Stimulated activated naive CD8-positive, alpha-beta T cell treated with anti-CD3 and anti-CD28 coated beads, Interleukin-15, Interleukin-2, amounts not matched to agents 100 ng/mL and 50 ng/mL, for 24 hours (primary cell): ENCODE data around the gene ZNF516.

ENCODE experiments used
- H3K27ac Mint-ChIP-seq: one replicate; pipeline ENCODE4 v1.8.0; 2021; ENCODE audit warnings: mild to moderate bottlenecking, mixed read lengths
- H3K27me3 Mint-ChIP-seq: one replicate; pipeline ENCODE4 v1.8.0; 2021; ENCODE audit warnings: mixed read lengths
- H3K36me3 Mint-ChIP-seq: one replicate; pipeline ENCODE4 v1.8.0; 2021; ENCODE audit warnings: low read depth, mixed read lengths
- H3K4me1 Mint-ChIP-seq: one replicate; pipeline ENCODE4 v1.8.0; 2021; ENCODE audit warnings: low read depth, mixed read lengths
- H3K4me3 Mint-ChIP-seq: one replicate; pipeline ENCODE4 v1.8.0; 2021; ENCODE audit warnings: mild to moderate bottlenecking, mixed read lengths
- H3K9me3 Mint-ChIP-seq: one replicate; pipeline ENCODE4 v1.8.0; 2021; ENCODE audit warnings: mixed read lengths

The ZNF516 gene

DNA sequence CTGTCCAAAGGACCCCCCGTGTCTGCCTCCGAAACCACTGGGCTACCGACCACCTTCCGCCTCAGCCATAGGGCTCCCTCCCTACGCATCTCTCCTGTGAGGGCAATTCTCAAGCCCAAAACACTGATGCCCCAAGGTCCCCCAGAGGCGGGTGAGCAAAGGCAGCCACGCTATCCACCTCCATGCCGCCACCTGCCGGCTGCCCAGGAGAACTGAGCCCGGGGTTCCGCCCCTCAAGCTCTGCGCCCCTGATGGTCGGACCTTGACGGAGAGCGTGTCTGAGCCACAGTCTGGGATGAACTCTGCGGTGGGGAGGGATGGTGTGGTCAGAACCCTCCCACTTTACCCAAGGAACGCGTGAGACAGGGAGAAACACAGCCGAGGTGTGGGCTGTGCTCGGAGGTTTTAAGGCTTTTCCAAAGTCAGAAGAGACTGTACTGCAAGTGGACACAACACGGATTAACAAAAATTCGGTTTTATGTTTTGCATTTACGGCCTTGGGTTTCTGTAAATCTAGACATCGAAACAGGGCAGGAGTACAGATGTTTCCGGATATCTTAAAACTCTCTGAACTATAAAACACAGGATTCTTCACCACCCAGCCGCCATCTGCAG, 114.1 kb downstream of the ZNF516 start:
- Mint-ChIP-seq H3K9me3 (no peaks in the 10 kb centered on the region), H3K4me1 (peaks cover 26% of the 10 kb centered on the region), H3K4me3 (no peak overlapping the region), H3K27me3 (no peaks in the 10 kb centered on the region), H3K27ac (no peak overlapping the region), H3K36me3 (peaks cover 18% of the 10 kb centered on the region)

GRCh38 chr18:76380127-76380729, 114.8 kb downstream of the ZNF516 start:
- Mint-ChIP-seq H3K27me3 (no peaks in the 10 kb centered on the region), H3K36me3 (peaks cover 19% of the 10 kb centered on the region), H3K9me3 (peaks cover 1% of the 10 kb centered on the region), H3K27ac (no peak overlapping the region), H3K4me1 (peaks cover 31% of the 10 kb centered on the region), H3K4me3 (no peak overlapping the region)

- peaks cover 27% of the 10 kb centered on the region for H3K36me3 Mint-ChIP-seq
- peaks cover 7% of the 10 kb centered on the region for H3K9me3 Mint-ChIP-seq
- peaks cover 38% of the 10 kb centered on the region for H3K4me1 Mint-ChIP-seq
- H3K27ac Mint-ChIP-seq, result no peak overlapping the region
- no peak overlapping the region for H3K4me3 Mint-ChIP-seq
- H3K27me3 Mint-ChIP-seq, result no peaks in the 10 kb centered on the region
Observed at GRCh38 chr18:76379226-76380126, 115.6 kb downstream of the ZNF516 start.

DNA sequence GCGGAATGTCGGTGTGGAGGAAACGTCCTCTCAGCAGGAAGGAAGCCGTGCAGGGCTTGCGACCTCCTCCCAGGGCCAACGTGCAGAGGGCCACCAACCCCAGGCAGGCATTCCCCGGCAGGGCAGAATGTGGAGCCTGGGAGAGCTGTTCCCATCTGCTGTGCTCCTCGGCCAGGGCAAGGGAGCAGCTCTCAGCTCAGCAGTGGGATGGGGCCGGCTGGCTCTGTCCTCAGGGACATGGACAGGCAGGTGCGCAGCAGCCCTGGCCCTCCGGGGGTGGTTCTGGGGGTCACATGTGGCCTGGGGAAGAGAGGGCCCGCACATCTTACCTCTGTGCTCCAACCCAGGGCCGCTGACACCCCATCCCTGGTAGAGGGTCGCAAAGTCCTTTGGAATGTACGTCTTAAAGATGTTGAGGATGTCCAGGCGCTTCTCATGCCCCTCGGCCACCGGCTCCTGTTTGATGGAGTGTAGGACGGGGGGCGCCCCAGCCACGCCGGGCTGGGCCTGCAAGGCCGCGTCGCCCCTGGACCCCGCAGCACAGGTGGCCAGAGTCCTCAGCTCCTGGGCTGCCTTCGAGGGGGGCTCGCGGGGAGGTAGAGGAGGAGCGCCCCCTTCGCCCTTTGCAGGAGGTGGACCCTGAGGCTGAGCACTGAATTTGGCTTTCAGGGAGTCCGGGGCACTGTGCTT, 116.4 kb downstream of the ZNF516 start:
- Mint-ChIP-seq H3K27me3 (no peaks in the 10 kb centered on the region), H3K4me1 (peaks cover 43% of the 10 kb centered on the region), H3K4me3 (no peak overlapping the region), H3K27ac (no peak overlapping the region), H3K36me3 (peaks cover 27% of the 10 kb centered on the region), H3K9me3 (peaks cover 7% of the 10 kb centered on the region)

- Mint-ChIP-seq H3K4me3 (no peak overlapping the region), H3K27me3 (no peaks in the 10 kb centered on the region), H3K27ac (peak overlapping the region; percentile 94), H3K4me1 (peaks cover 55% of the 10 kb centered on the region), H3K36me3 (peaks cover 27% of the 10 kb centered on the region), H3K9me3 (peaks cover 7% of the 10 kb centered on the region)
Observed at GRCh38 chr18:76377359-76377756, 117.7 kb downstream of the ZNF516 start.

GRCh38 chr18:76376668-76377358, 118.2 kb downstream of the ZNF516 start:
- peak overlapping the region; percentile 94 for H3K27ac Mint-ChIP-seq

GRCh38 chr18:76376225-76376624, 118.8 kb downstream of the ZNF516 start:
- peaks cover 7% of the 10 kb centered on the region for H3K9me3 Mint-ChIP-seq
- H3K27me3 Mint-ChIP-seq, result no peaks in the 10 kb centered on the region
- peak overlapping the region; percentile 94 for H3K27ac Mint-ChIP-seq
- H3K36me3 Mint-ChIP-seq, result peaks cover 27% of the 10 kb centered on the region
- H3K4me1 Mint-ChIP-seq, result peaks cover 61% of the 10 kb centered on the region
- peak overlapping the region; percentile 32 for H3K4me3 Mint-ChIP-seq

More at GRCh38 chr18:76376668-76377358, 118.2 kb downstream of the ZNF516 start:
- Mint-ChIP-seq H3K4me1 (peaks cover 56% of the 10 kb centered on the region), H3K4me3 (peak overlapping the region; percentile 32), H3K36me3 (peaks cover 27% of the 10 kb centered on the region), H3K9me3 (peaks cover 7% of the 10 kb centered on the region), H3K27me3 (no peaks in the 10 kb centered on the region)

- peaks cover 7% of the 10 kb centered on the region for H3K9me3 Mint-ChIP-seq
- peaks cover 22% of the 10 kb centered on the region for H3K36me3 Mint-ChIP-seq
- H3K4me1 Mint-ChIP-seq, result peaks cover 61% of the 10 kb centered on the region
- peak overlapping the region; percentile 94 for H3K27ac Mint-ChIP-seq
- H3K4me3 Mint-ChIP-seq, result peak overlapping the region; percentile 60
- H3K27me3 Mint-ChIP-seq, result no peaks in the 10 kb centered on the region
Observed at GRCh38 chr18:76374330-76375281, 120.4 kb downstream of the ZNF516 start.

DNA sequence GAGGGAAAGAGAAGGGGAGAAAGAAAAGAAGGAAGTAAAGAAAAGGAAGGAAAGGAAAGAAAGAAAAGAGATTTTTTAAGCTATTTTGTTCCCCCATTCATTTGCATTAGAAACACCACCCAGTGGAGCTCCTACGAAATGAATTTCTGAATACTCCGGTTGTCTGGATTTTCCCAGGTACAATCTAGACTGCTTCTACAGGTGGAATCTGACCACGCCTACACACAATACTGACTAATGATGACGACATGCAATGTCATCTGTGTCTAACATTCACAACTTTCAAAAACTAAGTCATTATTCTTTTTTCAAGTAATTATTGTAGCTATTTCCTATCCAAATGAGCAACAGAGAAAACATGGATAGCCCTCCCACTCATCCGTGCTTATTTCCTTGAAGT, 121.7 kb downstream of the ZNF516 start:
- H3K4me3 Mint-ChIP-seq, result no peak overlapping the region
- peak overlapping the region; percentile 94 for H3K27ac Mint-ChIP-seq
- no peaks in the 10 kb centered on the region for H3K27me3 Mint-ChIP-seq
- H3K36me3 Mint-ChIP-seq, result peaks cover 28% of the 10 kb centered on the region
- peaks cover 62% of the 10 kb centered on the region for H3K4me1 Mint-ChIP-seq
- H3K9me3 Mint-ChIP-seq, result peaks cover 7% of the 10 kb centered on the region

GRCh38 chr18:76371301-76372203, 123.5 kb downstream of the ZNF516 start:
- peaks cover 51% of the 10 kb centered on the region for H3K4me1 Mint-ChIP-seq
- no peaks in the 10 kb centered on the region for H3K27me3 Mint-ChIP-seq
- peaks cover 7% of the 10 kb centered on the region for H3K9me3 Mint-ChIP-seq
- H3K4me3 Mint-ChIP-seq, result no peak overlapping the region
- H3K27ac Mint-ChIP-seq, result no peak overlapping the region
- H3K36me3 Mint-ChIP-seq, result peaks cover 26% of the 10 kb centered on the region

GRCh38 chr18:76370686-76371085, 124.4 kb downstream of the ZNF516 start:
- Mint-ChIP-seq H3K4me3 (no peak overlapping the region), H3K27ac (no peak overlapping the region), H3K36me3 (peaks cover 26% of the 10 kb centered on the region), H3K4me1 (peaks cover 45% of the 10 kb centered on the region), H3K27me3 (no peaks in the 10 kb centered on the region), H3K9me3 (peaks cover 7% of the 10 kb centered on the region)

DNA sequence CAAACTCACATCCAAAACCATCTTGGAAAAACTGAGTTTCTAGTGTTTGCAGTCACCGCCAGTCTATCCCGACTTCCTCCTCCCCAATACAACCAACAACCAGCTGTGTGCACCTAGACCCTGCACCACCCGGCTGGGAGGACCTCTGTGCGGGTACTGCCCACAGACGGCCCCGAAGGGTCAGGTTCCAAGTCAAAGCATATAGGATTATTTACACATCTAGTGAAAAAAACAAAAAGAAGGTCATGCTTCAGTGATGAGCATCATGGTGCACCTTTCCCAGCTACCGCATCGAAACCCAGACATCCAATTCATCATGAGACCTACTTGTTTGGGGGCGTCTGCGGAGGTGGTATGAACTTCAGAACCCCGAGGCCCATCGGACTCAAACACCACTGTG, 124.8 kb downstream of the ZNF516 start:
- Mint-ChIP-seq H3K27me3 (no peaks in the 10 kb centered on the region), H3K27ac (no peak overlapping the region), H3K4me3 (no peak overlapping the region), H3K4me1 (peaks cover 45% of the 10 kb centered on the region), H3K9me3 (peaks cover 5% of the 10 kb centered on the region), H3K36me3 (peaks cover 25% of the 10 kb centered on the region)

GRCh38 chr18:76369791-76370190, 125.3 kb downstream of the ZNF516 start:
- Mint-ChIP-seq H3K4me3 (no peak overlapping the region), H3K4me1 (peaks cover 45% of the 10 kb centered on the region), H3K27ac (no peak overlapping the region), H3K27me3 (no peaks in the 10 kb centered on the region), H3K9me3 (peaks cover 1% of the 10 kb centered on the region), H3K36me3 (peaks cover 21% of the 10 kb centered on the region)
